Breast epithelium (tissue), 3 donors: ENCODE data around the gene XCR1.

Experiments used
- CTCF ChIP-seq, 3 donors: fragments of 450-650 bp; IDR thresholded peaks; one replicate each; pipeline ENCODE4 v1.5.1; 2016 to 2017; ENCODE audit warnings: antibody characterized with exemption in 3 of 3, mild to moderate bottlenecking in 3 of 3, moderate library complexity in 3 of 3
- POLR2A ChIP-seq: fragments of 450-650 bp; IDR thresholded peaks from one replicate; pipeline ENCODE4 v1.6.1; 2016; ENCODE audit warnings: antibody characterized with exemption, mild to moderate bottlenecking, moderate library complexity

DNA sequence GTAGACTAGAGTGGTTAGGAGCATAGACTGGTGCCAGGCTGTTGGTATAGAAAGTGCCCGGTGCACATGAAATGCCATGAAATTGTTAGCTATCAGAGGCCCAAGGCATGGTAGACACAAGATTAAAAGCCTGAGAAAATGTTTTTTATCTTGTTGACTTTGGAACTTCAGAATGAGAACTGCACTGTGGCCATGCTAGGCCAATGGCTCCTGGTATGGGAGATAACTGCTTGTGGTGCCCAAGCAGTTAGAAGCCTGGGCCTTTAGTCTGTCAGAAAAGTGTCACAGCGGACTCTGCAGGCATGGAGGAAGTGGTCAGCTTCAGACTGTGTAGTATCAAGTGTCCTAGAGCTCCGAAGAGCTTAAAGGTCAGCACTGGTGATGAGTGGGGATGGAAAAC is 43.5 kb downstream of the XCR1 start:
- TF ChIP-seq CTCF (IDR thresholded peaks at IDR 0.05), result no peak
- no peak for TF ChIP-seq POLR2A
